Esophagus muscularis mucosa (tissue), 3 donors: ENCODE measurements around the gene AGGF1.

Experiments
- CTCF ChIP-seq, 3 experiments: fragments of 200-600 bp in 2 of 3; fragments of 450-650 bp in 1 of 3; sonication (generic) in 2 of 3; IDR thresholded peaks; one replicate each; pipeline ENCODE4 v1.5.1; 2017 to 2019; ENCODE audit warnings: antibody characterized with exemption in 3 of 3, mild to moderate bottlenecking in 2 of 3, moderate library complexity in 1 of 3
- POLR2A ChIP-seq: fragments of 450-650 bp; IDR thresholded peaks from one replicate; pipeline ENCODE4 v1.6.1; 2017; ENCODE audit warnings: antibody characterized with exemption, moderate library complexity, mild to moderate bottlenecking, low read depth

GRCh38 chr5:77033338-77033737, 3.1 kb downstream of the AGGF1 start:
- TF ChIP-seq POLR2A (no peak), CTCF (IDR thresholded peaks at IDR 0.05) (no peak)
